Activated CD4-positive, CD25-positive, alpha-beta regulatory T cell treated with anti-CD3 and anti-CD28 coated beads, Interleukin-2, amount 50 U/mL, for 72 hours (primary cell): Measurements from ENCODE around the gene COL7A1.

ENCODE experiments used
- DNase-seq: peaks from one replicate; pipeline ENCODE4 v3.0.0; 2021

COL7A1 gene

DNA sequence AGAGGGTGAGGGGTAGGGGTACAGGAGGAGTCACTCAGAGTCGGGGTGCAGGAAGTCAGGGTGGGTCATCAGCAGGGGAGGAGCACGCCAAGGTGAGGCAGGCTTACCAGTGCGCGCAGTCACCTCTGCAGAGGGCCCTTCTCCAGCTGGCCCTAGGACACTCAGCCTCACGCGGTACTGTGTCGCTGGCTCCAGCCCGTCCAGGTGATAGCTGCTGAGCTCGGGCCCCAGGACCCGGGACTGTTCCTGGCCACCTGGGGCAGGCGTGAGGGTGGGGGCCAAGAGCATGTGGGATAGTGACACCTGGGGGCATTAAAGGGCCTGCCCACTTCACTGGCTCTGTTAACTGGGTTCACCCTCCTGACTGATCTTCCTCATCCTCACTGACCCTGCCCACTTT lies 7.4 kb downstream of the COL7A1 start:
- no peak for DNase-seq

DNA sequence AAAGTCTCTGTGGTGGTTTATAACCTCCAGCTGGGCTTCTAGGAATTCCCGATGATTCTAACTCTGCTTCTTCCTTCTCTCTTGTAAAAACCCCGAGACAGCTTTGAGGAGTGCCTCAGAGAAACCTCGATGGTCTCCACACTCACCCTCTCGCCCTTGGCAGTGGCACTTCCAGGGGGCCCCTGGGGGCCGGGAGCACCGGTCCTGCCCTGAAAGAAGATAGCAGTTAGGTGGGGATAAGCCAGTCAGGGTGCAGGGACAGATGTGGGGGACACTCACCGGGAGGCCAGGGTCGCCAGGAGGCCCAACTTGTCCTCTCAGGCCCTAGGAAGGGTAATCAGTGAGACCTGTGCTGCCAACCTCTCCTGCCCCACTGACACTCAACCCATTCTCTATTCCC lies 9.7 kb downstream of the COL7A1 start:
- no peak for DNase-seq

DNA sequence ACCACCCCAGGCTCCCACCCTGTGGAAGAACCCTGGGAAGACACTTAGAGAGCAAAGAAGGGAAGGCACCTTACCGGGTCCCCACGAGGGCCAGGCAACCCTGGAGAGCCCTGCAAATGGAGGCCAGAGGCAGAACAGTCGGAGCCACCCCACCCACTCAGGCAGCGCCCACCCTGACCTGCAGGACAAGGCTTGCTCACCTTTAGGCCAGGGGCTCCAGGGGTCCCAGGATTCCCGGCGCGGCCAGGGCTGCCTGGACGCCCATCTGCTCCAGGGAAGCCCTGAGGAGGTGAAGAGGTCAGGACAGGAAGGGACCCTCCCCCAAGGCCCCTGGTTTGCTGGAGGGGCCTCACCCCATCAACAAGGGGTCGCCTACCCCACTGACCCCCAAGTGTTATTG lies 10.3 kb downstream of the COL7A1 start:
- no peak for DNase-seq

DNA sequence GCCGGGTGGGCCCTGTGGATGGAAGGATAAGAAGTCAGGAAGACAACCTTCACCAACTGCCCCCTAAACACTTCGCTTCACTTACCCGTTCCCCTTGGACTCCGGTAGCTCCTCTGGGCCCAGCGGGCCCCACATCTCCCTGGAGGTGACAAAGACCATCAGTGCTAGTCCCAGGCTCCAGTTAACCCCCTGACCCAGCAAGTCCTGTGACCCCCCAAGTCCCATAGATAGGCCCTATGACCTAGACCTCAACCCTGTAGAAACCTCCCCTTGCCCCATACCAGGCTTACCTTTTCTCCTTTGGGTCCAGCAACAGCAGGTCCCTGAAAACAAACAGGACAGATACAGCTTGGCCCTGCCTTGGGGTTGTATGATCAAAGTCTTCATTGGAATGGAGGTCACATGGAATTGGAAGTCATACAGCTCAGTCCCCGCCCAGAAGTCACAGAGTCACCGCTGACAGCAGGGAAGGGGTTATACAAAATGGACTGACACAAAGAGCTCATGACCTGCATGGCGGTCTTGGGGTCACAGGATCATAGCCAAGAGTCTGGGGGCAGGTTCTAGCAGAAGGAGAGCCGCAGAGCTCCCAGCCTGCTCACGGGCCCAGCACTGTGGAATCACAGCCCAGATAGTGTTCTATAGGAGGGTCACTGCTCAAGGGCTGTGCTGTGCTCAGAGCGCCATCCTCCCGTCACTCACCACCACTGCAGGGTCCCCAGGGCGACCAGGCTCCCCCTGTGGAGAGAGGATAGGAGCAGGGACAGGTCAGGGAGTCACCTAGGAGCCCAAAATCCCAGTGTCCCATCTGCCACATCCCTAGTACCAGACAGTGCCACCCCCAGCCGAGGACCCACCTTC lies 13.3 kb downstream of the COL7A1 start:
- no peak for DNase-seq

DNA sequence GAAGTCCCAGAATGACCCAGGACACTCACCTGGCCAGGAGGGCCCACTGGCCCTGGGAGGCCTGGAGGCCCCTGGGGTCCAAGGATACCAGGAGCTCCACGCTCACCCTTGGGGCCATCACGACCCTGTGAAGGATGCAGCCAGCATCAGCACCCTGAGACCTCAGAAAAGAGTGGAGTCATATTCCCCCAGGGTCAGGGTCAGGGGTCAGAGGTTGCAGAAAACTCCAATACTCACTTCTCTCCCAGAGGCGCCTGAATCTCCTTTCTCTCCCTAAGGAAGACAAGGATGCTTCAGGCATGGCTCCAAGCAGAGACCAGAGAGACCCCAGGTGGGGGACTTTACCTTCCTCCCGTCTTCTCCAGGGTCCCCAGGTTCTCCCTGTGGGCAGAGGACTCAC lies 18.5 kb downstream of the COL7A1 start:
- DNase-seq, result no peak

DNA sequence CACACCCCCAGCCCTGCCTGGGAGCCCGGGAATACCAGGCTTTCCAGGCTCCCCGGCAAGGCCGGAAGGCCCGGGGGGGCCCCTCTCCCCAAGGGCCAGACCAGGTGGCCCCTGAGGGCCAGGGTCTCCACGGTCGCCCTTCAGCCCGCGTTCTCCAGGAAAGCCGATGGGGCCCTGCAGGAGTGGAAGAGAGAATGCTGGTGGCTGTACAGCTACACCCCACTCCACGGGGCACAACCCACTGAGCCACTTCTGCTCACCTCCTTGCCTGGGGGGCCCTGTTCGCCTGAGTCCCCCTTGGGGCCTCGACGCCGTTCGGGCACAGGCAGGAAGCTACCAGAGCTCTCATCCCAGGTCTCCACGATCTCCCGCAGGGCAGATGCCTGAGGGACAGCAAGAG lies 19.8 kb downstream of the COL7A1 start:
- DNase-seq, result no peak

DNA sequence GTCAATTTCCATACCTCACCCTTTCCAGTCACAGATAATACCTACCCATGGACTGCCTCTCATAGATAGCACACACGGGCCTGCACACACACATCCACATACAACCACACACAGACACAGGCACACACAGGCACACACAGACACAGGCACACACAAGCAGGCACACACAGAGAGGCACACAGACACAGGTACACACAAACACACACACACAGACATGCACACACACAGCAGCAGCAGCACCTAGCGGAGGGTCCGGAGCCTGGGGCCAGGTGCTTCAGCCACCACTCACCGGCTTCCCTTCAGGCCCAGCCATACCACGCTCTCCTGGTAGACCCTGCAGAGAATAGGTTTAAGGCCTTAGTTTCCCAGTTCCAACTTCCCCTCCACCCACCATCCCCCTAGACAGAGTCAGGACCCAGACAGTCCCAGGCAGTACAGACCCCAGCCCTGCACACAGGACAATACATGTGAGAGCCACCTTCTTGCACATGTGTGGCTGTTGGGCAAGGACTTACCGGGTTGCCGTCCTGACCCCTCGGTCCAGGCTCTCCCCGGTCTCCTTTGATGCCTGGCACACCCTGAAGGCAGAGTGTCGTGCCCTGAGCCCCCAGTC lies 21.1 kb downstream of the COL7A1 start:
- no peak for DNase-seq

DNA sequence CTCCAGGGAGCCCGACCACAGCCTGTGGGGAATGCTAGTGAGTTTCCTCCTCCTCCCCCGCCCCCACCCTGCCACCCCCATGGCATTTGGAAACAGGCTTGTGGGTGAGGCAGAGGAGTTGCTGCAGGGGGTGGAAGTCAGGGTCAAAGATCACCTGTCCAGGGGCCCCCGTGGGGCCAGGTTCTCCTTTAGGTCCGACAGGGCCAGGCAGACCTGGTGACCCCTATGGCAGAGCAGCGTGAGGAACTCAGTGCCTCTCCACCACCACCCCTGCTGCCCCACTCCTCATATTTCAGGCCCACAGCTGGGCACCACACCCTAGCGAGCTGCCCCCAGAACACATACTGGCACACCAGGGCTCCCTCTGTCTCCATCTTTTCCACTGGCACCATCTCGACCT lies 22.6 kb downstream of the COL7A1 start:
- no peak for DNase-seq

DNA sequence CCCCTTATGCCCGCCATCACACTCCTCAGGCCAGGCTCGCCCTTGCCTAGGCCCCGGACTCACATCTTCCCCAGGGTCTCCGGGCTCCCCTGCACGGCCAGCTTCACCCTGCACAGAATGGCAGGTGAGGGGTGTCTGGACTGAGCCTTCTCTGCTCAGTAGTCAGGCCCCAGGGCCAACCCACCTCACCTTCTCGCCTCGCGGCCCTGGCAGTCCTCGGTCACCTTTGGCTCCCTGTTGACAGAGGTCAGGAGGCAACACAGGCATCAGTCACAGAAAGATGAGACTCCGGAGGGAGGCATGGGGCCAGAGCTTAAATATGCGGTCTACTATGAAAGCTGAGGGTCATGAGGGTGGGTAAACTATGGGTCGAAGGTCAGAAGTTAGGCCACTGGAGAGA lies 23.2 kb downstream of the COL7A1 start:
- no peak for DNase-seq

DNA sequence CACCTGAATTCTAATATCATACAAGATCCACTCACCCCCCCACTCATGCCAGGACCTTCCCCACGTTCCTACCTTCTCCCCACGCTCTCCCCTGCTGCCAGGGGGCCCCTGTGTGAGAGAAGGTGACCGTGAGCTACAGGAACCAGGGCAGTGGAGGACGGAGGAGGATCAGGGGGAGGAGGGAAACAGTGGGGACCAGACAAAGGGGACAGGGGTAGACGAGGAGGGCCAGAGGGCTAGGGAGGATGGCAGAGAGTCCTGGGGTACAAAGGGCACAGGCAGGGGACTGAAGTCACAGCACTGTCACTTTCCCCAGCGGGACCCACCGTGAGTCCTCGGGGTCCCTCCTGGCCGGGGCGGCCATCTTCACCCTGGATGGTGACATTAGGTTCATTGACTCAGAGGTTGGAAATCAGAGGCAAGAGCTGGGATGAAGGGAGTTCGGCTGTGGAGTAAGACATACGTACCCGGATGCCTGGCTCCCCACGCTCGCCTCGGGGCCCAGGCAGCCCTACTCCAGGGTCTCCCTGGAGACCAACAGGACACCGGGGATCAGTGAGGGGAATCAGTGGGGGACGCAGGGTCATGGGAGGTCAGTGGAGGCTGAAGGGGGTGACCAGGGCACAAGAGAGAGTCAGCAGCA lies 25.2 kb downstream of the COL7A1 start:
- no peak for DNase-seq

DNA sequence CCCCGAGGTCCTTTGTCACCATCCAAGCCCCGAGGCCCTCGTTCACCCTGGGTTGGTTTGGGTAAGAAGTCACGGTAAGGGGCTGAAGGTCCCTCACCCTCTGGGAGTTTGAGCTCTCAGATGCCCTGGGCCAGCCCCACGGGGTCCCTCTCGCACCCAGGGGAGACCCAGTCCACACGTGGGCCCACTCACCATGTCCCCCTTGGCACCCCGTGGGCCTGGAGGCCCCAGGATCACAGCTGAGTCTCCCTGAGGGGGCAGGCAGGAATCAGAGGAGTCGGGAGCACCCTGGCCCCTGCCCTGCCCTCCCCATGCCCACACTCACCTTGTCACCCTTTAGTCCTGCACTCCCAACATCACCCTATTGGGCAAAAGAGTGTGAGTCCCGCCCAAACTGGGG lies 25.7 kb downstream of the COL7A1 start:
- DNase-seq, result no peak

DNA sequence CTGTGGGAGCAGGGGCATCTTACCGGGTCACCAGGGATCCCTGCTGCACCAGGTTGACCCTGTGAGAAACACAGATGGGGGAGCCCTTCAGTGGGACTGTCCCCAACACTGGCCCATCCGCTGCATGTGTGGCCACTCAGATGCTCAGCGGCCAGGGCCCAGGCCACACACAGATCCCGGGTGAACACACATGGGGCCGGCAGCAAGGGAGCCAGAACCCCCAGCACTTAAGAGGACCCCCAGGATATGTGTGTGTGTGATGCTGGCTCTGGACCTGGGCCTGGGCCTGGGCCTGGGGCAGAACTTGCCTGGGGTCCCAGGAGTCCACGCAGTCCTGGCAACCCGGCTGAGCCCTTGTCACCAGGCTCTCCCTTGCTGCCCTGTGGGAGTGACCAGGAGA lies 26.7 kb downstream of the COL7A1 start:
- DNase-seq, result no peak

DNA sequence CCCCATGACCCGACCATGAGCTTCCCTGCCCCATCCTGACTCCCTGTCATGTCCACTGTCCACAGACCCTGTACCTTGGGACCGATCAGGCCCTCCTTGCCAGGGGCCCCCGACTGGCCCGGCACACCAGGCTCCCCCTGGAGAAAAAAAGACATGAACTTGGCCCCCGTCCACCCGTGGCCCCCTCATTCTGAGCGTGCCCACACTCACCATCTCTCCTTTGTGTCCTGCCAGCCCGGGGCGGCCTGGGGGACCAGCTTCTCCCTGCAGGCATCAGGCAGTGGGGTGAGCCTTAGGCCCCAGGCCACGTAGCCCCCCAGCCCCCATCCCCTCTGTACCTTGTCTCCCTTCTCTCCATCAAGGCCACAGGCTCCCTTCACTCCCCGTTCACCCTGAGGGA lies 27.6 kb downstream of the COL7A1 start:
- no peak for DNase-seq

DNA sequence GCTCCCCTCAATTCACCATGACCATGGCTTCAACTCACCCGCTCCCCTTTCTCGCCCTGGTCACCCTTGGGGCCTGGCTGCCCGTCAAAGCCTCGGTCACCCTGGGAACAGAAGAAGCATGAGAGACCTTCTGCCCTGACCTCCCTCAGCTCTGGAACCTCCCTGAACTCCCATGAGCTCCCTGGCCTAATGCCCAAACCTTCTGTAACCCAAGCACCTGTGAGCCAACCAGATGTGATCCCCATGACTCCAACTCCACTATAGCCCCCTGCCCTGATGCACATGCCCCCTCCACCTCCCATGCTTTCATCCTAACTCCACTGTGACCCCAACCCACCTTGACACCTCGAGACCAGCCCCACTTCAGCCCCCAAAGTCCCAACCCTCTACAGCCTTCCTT lies 28.0 kb downstream of the COL7A1 start:
- DNase-seq, result no peak

DNA sequence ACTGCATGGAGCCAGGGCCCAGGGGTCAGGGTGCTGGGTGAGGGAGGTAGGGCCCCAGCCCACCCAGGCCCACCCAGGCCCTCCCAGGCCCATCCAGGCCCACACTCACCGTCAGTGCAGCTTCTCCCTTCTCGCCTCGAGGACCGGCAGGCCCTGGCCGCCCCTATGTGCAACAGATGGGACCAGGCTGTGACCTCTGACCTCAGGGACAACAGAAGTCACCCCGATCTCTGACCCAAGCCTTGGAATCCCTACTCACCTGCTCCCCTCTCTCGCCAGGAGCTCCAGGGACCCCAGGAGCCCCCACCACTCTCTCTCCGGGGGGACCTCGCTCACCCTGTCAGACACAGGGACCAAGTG lies 28.7 kb downstream of the COL7A1 start:
- DNase-seq, result no peak

DNA sequence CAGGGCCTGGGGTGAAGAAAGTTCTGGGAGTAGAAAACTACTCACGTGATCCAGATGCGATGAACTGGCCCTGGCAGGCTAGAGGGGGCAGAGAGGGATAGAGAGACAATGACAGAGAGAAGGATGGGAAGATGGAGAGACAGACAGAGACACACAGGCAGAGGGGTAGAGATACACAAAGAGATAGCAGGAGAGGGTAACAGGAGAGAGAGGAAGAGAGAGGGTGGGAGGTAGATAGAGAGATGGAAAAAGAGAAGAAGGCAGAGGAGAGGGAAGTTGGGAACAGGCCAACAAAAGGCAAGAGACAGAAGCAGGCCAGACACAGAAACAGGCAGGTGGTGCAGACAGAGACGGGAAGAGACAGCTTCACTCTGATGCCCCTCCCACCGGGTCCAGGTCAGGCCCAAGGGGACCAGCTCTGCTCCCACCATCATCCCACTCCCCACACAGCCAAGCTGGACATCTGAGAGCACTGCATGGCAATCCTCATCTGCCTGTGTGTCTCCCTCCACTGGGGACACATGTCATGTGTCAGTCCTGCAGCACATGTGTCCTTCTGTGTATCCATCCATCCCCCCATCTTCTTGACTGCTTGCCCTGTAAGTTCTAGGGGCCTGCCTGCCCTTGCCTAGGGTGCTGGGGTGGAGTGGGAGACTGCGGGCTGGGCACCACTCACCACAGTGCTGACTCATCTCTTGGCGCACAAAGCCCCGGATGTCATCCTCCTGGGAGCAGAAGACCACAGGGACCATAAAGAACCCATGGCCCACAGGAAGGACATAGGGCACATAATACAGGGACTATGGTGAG lies 29.3 kb downstream of the COL7A1 start:
- no peak for DNase-seq

DNA sequence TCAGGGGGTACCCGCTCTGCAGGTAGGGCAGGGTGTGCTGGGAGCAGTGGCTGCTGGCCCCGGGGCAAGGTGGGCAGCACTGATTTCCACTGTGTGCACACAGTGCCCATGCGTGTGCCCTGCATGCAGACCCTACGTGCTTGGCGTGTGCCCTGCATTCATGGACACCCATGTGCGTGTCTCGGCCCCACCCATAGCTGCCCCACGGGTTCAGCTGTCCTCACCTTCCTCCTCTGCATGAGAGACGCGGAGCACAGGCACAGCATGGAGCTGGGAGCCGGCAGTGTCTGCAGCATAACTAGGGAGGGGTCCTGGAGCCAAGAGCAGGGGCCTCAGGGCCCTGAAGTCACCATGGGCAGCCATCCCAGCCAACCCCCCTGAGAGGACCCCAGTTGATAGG lies 29.9 kb downstream of the COL7A1 start:
- no peak for DNase-seq

DNA sequence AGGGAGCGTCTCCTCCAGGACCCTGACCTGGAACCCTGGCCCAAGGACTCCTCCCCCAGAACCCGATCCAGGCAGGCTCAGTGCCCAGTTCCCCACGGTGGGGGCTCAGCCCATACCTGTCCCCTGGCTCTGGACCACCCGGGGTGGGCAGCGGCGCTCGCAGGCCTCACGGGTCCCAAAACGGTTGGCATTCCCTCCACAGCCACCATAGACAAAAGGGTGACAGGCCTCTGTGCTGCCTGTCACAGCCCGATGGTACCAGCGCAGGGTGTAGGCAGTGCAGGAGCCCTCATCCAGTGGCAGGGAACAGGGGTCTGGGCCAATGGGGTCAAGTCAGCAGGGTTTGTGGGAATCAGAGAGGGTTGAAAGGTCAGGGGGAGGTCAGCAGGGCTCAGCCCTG lies 30.5 kb downstream of the COL7A1 start:
- no peak for DNase-seq

DNA sequence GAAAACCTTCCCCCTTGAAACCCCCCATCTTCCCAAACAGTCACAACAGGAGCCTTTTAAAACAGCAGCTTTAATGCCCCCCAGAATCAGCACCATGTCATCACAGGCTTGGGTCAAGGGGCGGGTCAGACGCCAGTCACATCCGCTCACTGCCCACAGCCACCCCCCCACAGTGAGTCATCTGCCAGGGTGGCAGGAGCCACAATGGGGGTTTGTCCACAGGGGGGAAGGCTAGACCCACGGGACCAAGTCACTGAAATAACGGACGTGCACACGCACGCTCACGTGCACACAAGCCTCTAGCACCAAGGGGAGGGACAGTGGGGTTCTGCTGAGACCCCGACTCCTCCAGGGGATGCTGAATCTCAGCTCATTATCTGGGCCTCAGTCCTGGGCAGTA lies 31.1 kb downstream of the COL7A1 start:
- no peak for DNase-seq

DNA sequence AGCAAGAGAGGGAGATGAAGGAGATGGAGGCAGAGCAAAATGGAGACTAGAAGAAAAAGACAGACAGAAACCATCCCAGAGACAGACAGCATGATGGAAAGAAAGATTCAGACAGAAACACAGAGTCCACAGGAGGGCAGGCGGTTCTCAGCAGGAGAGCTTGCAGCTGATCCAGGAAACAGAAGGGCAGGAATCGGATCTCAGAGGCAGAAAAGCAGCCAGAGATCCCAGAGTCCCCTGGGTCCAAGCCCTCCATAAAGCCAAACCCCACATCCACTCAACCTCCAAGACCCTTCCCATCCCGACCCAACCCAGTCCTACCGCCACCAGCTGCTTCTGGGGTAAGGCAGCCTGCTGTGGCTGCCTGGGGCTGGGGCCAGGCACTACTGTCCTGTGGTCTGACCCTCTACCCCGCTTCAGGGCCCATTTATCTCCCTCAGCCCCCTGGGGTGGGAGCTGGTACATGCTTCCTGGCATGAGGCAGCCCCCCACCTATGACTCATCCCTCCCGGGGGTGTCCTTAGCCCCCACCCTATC lies 31.7 kb downstream of the COL7A1 start, which contains the start of gene UCN2:
Gene UCN2 (minus strand): TSS at position 400 of the 537 bp plus-strand sequence. CDS start 657 bp downstream, outside the sequence.
- no peak for DNase-seq

DNA sequence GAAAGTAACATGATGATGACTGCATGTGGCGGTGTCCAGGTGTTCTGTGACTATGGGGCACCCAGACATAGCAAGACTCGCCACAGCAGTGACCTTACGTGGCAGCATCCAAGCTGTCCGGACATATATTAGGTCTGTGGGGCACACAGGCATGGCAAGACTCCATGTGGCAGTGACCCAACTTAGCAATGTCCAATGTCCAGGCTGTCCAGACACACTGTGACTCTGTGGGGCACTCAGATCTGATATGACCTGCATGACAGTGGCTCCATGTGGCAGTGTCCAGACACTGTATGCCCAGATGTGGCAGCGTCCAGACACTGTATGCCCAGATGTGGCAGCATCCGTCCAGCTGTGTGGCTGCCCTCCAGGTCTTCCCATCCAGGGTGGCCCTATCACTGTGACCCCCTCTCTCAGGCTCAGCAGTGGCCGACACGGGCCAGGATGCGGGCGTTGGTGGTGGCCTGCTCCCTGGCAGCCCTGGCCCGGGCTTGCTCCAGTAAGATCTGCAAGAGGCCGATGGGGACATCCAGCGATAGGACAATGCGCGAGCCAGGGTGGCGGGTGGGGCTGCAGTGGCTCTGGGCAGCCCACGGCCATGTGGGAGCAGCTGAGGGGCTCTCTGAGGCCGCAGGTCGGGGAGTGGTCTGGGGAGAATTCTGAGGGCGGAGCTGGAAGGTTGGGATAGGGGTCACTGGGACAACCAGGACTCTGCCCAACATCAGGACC lies 32.6 kb downstream of the COL7A1 start:
- DNase-seq, result no peak

DNA sequence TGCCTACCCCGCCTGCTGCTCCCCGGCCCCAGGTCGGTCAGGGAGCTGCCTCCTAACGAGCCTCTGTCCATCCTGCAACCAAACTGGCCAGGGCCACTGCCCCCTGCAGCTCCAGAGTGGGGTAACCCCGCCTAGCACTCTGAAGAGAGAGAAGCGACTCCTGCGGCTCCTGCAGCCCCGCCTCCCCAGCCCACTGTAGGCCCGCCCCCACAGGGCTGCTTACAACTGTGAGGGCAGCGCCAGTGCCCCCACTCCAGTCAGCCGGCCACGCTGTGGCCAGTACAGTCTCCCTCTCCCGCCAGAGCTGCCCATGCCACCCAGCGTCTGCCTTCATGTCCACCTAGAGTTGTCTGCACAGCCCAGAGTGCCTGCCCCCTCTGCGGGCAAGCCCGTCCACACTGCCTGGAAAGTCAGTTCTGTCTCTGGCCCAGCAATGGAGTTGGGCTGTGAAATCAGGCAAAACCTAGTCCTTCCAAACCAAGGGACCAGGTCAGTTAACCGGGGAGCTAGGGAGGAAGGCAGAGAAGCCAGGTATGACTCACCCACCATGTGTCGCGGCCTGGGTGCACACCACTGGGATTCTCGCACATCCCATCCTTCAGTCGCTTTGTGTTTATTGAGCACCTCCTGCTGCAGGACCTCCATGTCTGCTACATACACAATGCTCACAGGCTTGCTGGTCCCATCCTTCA lies 33.9 kb downstream of the COL7A1 start:
- no peak for DNase-seq
